Measurements from ENCODE around the gene BICC1.
A peak's percentile ranks its signal among the peaks of the same experiment; 100 is the strongest.

BICC1 gene

DNA sequence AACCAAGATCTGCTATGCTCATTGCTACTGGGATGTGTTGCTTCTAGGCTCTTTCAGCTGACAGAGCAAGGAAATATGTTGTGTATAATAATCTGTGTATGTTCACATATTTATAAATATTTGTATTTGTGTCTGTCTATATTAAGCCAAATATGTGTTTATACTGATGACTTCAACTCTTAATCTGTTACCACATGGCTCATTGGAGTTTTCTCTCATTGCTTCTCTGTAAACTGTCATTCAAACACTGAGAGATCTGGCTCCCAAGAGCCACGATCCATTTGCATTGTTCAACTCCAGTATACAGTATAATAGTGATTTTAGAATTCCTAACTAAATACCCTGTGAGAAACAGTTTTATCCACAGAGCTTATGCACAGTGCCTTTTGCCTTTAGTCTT lies 35.3 kb downstream of the BICC1 start:
- TF ChIP-seq, protein P1, sequence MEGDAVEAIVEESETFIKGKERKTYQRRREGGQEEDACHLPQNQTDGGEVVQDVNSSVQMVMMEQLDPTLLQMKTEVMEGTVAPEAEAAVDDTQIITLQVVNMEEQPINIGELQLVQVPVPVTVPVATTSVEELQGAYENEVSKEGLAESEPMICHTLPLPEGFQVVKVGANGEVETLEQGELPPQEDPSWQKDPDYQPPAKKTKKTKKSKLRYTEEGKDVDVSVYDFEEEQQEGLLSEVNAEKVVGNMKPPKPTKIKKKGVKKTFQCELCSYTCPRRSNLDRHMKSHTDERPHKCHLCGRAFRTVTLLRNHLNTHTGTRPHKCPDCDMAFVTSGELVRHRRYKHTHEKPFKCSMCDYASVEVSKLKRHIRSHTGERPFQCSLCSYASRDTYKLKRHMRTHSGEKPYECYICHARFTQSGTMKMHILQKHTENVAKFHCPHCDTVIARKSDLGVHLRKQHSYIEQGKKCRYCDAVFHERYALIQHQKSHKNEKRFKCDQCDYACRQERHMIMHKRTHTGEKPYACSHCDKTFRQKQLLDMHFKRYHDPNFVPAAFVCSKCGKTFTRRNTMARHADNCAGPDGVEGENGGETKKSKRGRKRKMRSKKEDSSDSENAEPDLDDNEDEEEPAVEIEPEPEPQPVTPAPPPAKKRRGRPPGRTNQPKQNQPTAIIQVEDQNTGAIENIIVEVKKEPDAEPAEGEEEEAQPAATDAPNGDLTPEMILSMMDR (IDR thresholded peaks at IDR 0.05; ENCODE audit: low read depth, low read length) = no peak
- peaks cover 16% of the 10 kb centered on the region for H3K4me1 ChIP-seq
- no peak overlapping the region for H3K4me3 ChIP-seq (ENCODE audit: low read depth, low read length)
- H3K9me3 ChIP-seq = no peaks in the 10 kb centered on the region
- no peak for DNase-seq
- H3K27me3 ChIP-seq = no peaks in the 10 kb centered on the region
- H3K36me3 ChIP-seq = no peaks in the 10 kb centered on the region

DNA sequence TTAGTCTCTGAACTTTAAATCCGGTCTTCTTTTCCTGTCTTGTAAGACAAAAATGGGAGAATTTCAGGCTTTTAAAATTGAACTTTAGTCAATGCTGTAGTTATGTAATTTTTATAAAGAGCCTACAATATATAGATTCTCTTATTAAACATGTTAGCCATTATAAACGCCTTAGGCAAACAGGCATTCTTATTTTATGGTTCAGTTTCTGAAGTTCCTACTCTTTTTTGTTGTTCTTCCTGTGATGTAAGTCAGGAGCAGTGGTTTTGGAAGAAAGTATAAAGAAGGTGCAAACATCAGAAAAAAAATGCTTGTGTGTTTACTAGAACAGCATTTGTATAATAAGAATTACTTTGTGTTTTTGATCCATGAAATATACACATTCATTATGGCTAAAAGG lies 41.6 kb downstream of the BICC1 start:
- Histone ChIP-seq H3K27me3 (no peaks in the 10 kb centered on the region), H3K4me3 (ENCODE audit: low read depth, low read length) (no peak overlapping the region)

DNA sequence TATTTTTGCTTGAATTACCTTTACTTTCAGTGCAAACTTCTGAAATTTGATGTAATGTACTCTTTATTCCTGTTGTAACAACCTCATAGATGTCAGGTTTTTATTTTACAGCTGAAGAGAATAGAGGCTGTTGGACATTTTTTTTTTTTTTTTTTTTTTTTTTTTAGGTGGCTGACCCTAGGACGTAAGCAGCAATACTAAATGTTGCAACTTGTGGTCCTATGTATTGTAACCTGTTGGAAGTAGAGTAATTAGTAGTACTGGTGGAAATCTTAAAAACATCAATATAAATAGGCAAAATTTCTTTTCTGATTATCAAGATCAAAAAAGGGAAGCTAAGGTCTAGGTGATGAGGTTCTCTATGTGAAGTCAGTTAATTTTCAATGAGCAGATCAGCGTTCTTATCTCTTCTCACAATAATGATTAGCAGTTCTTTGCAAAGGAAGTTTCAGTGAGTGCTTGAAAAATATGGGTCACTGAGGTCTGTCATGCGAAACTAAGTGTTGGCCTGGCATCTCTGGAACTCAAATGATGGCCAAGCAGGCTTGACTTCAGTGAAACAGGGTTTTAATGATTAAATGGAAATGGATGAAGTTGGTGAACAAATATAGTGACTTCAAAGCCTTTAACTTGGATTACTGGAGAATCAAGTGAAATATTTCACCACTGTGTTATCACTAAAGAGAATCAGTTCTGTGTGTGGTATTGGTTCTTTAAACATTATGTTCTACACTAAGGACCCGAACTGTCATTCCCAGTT lies 42.7 kb downstream of the BICC1 start:
- TF ChIP-seq, protein P1 (IDR thresholded peaks at IDR 0.05; ENCODE audit: low read depth, low read length) = no peak
- DNase-seq = peak; percentile 44
- H3K27me3 ChIP-seq = no peaks in the 10 kb centered on the region
- H3K4me3 ChIP-seq (ENCODE audit: low read depth, low read length) = no peak overlapping the region
- H3K9me3 ChIP-seq = no peaks in the 10 kb centered on the region
- H3K36me3 ChIP-seq = no peaks in the 10 kb centered on the region
- H3K4me1 ChIP-seq = peaks cover 3% of the 10 kb centered on the region; the same call in 1 of the 2 replicates

More for the DNA sequence above, 41.6 kb downstream of the BICC1 start:
- Histone ChIP-seq H3K4me1 (peaks cover 3% of the 10 kb centered on the region; the same call in 1 of the 2 replicates), H3K9me3 (no peaks in the 10 kb centered on the region), H3K36me3 (no peaks in the 10 kb centered on the region)
- TF ChIP-seq, protein P1 (IDR thresholded peaks at IDR 0.05; ENCODE audit: low read depth, low read length) = no peak
- no peak for DNase-seq

DNA sequence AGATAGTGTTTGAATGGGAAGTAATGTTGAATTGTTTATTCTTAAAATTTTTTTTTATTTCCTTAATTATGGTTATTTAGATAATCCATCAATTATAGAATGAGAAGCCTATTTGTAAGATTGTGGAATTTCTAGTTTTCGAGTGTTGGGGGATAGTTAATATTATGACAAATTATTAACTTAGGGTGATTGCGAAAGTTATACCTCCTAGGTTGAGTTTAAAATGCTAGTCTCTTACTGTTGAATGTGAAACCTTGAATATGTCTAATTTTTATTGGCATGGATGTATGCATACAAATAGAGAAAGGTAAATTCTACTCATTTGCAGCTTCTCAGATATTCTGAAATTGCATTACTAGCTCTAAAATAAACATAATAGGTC lies 43.2 kb downstream of the BICC1 start:
- no peak overlapping the region for H3K4me3 ChIP-seq (ENCODE audit: low read depth, low read length)
- H3K4me1 ChIP-seq = peaks cover 3% of the 10 kb centered on the region; the same call in 1 of the 2 replicates
- H3K9me3 ChIP-seq = no peaks in the 10 kb centered on the region
- TF ChIP-seq, protein P1 (IDR thresholded peaks at IDR 0.05; ENCODE audit: low read depth, low read length) = no peak
- H3K27me3 ChIP-seq = no peaks in the 10 kb centered on the region
- no peaks in the 10 kb centered on the region for H3K36me3 ChIP-seq
- DNase-seq = no peak

DNA sequence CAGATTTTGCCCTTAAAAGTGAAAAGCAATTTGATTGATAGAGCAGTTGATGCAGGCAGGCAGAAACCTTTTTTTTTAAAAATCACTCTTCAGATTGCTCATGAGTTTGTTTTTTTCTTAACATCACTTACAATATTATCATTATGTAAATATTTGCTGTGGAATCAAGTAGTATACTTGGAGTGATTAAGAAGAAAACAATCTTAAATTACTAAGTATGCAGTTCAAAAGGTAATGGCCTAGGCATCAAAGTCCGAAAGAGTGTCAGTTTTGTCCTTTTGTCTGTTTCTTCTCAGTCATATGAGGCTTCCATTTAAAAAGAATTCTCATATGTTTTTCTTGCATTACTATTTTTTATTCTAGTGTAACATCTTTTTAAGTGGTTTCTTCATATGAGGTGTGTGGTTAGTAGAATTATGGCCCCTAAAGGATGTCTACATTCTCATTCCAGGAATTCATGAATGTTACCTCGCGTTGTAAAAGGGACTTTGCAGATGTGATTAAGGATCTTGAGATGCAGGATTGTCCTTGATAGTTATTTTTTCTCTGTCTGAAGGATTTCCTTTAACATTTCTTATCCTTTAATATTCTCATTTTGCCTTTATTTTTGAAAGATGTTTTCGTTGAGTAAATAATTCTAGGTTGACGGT lies 44.0 kb downstream of the BICC1 start:
- no peaks in the 10 kb centered on the region for H3K36me3 ChIP-seq
- no peaks in the 10 kb centered on the region for H3K9me3 ChIP-seq
- TF ChIP-seq, protein P1 (IDR thresholded peaks at IDR 0.05; ENCODE audit: low read depth, low read length) = no peak
- no peak overlapping the region for H3K4me3 ChIP-seq (ENCODE audit: low read depth, low read length)
- H3K27me3 ChIP-seq = no peaks in the 10 kb centered on the region
- peaks cover 3% of the 10 kb centered on the region; the same call in 1 of the 2 replicates for H3K4me1 ChIP-seq
- DNase-seq = no peak

DNA sequence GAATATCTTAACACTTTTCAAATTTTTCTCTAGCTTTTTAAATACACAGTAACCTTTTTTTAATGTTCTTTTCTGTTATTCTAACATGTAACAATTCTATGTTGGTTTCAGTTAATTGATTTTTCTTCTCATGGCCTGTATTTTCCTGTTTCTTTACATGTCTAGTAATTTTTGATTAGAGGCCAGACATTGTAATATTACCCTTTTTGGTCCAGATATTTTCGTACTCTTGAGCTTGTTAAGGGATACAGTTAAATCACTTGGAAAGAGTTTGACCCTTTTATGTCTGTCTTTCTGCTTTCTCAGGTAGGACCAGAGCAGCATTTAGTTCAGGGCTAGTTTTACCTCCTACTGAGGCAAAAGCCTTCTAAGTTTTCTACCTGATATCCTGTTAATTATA lies 45.0 kb downstream of the BICC1 start:
- no peaks in the 10 kb centered on the region for H3K27me3 ChIP-seq
- H3K9me3 ChIP-seq = no peaks in the 10 kb centered on the region
- H3K36me3 ChIP-seq = no peaks in the 10 kb centered on the region
- H3K4me1 ChIP-seq = peaks cover 3% of the 10 kb centered on the region; the same call in 1 of the 2 replicates
- DNase-seq = no peak
- TF ChIP-seq, protein P1 (IDR thresholded peaks at IDR 0.05; ENCODE audit: low read depth, low read length) = no peak
- H3K4me3 ChIP-seq (ENCODE audit: low read depth, low read length) = no peak overlapping the region
